ENCODE measurements around the gene ZNF253. TPM values are rescaled to one million over a fixed set of nuclear protein-coding genes. Genes with fewer than 3 reads are reported as not detected.
"Not testable (repeated sequence)": the region's sequence is repeated elsewhere in the genome, so short reads cannot be mapped to it uniquely, and the experiment has no call there.

The ZNF253 gene
- total RNA-seq, 1 donor from 2014 or later: 6.1 TPM

DNA sequence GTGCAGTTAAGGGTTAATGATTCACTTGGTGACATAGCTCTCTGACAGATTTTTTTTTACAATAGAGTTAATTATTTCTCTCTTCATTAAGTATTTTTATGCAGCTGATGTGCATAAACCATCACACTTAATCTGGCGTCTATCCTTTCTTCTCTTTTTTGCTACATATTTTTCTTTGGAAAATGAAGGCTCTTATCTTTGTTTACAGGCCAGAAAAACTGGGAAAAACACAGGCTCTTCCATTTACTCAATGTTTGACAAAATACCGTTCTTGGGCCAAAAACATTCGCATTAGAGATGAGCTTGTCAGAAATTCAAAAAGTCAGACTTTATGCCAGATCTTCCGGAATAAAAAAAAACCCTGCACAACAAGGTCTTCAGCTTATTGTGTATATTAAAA is 12.0 kb downstream of the ZNF253 start:
- Mint-ChIP-seq H3K27ac (ENCODE audit: unreplicated experiment) (no peak overlapping the region), H3K4me1 (ENCODE audit: low read depth) (no peaks in the 10 kb centered on the region), H3K36me3 (ENCODE audit: low read depth) (peaks cover 42% of the 10 kb centered on the region), H3K9me3 (ENCODE audit: low read depth) (peaks cover 25% of the 10 kb centered on the region), H3K27me3 (ENCODE audit: low read depth) (no peaks in the 10 kb centered on the region), H3K4me3 (ENCODE audit: unreplicated experiment) (no peak overlapping the region)
- TF ChIP-seq, protein P1, sequence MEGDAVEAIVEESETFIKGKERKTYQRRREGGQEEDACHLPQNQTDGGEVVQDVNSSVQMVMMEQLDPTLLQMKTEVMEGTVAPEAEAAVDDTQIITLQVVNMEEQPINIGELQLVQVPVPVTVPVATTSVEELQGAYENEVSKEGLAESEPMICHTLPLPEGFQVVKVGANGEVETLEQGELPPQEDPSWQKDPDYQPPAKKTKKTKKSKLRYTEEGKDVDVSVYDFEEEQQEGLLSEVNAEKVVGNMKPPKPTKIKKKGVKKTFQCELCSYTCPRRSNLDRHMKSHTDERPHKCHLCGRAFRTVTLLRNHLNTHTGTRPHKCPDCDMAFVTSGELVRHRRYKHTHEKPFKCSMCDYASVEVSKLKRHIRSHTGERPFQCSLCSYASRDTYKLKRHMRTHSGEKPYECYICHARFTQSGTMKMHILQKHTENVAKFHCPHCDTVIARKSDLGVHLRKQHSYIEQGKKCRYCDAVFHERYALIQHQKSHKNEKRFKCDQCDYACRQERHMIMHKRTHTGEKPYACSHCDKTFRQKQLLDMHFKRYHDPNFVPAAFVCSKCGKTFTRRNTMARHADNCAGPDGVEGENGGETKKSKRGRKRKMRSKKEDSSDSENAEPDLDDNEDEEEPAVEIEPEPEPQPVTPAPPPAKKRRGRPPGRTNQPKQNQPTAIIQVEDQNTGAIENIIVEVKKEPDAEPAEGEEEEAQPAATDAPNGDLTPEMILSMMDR (IDR thresholded peaks at IDR 0.05): no peak
- no peak for DNase-seq (ENCODE audit: low spot score)

DNA sequence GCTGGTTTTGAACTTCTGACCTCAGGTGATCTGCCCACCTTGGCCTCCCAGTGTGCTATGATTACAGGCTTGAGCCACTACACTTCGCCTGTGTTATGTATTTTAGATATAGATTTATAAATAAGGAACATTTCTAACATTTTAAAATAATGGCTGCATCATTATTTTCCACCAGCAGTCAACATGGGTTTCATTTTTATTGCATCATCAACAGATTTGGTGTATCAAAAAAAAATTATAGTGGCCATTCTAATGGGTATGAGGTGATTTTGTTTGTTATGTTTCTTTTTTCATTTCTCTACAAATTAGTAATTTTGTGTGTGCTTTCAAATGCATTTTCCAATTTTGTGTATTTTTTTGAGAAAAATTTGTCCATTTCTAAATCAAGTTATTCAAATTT is 18.9 kb downstream of the ZNF253 start:
- no peaks in the 10 kb centered on the region for H3K4me1 Mint-ChIP-seq (ENCODE audit: low read depth)
- H3K27me3 Mint-ChIP-seq (ENCODE audit: low read depth): no peaks in the 10 kb centered on the region
- H3K4me3 Mint-ChIP-seq (ENCODE audit: unreplicated experiment): no peak overlapping the region
- peaks cover 61% of the 10 kb centered on the region for H3K36me3 Mint-ChIP-seq (ENCODE audit: low read depth)
- TF ChIP-seq, protein P1 (IDR thresholded peaks at IDR 0.05): no peak
- H3K27ac Mint-ChIP-seq (ENCODE audit: unreplicated experiment): no peak overlapping the region
- peaks cover 37% of the 10 kb centered on the region for H3K9me3 Mint-ChIP-seq (ENCODE audit: low read depth)
- DNase-seq (ENCODE audit: low spot score): no peak

DNA sequence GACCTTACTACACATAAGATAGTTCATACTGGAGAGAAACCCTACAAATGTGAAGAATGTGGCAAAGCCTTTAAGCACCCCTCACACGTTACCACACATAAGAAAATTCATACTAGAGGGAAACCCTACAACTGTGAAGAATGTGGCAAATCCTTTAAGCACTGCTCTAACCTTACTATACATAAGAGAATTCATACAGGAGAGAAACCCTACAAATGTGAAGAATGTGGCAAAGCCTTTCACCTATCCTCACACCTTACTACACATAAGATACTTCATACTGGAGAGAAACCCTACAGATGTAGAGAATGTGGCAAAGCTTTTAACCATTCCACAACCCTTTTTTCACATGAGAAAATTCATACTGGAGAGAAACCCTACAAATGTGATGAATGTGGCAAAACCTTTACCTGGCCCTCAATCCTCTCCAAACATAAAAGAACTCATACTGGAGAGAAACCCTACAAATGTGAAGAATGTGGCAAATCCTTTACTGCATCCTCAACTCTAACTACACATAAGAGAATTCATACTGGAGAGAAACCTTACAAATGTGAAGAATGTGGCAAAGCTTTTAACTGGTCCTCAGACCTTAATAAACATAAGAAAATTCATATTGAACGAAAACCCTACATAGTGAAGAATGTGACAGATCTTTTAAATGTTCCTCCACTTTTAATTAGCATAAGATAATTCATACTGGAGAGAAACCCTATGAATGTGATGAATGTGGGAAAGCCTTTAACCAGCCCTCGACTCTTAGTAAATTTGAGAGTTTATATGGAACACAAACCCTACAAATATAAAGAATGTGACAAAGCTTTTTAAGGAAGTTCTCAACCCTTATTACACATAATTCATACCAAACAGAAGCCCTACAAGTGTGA is 26.6 kb downstream of the ZNF253 start:
- peaks cover 54% of the 10 kb centered on the region for H3K36me3 Mint-ChIP-seq (ENCODE audit: low read depth)
- H3K4me1 Mint-ChIP-seq (ENCODE audit: low read depth); H3K27me3 Mint-ChIP-seq (ENCODE audit: low read depth); H3K27ac Mint-ChIP-seq (ENCODE audit: unreplicated experiment); DNase-seq (ENCODE audit: low spot score); H3K4me3 Mint-ChIP-seq (ENCODE audit: unreplicated experiment): not testable (repeated sequence)
- peaks cover 53% of the 10 kb centered on the region for H3K9me3 Mint-ChIP-seq (ENCODE audit: low read depth)

DNA sequence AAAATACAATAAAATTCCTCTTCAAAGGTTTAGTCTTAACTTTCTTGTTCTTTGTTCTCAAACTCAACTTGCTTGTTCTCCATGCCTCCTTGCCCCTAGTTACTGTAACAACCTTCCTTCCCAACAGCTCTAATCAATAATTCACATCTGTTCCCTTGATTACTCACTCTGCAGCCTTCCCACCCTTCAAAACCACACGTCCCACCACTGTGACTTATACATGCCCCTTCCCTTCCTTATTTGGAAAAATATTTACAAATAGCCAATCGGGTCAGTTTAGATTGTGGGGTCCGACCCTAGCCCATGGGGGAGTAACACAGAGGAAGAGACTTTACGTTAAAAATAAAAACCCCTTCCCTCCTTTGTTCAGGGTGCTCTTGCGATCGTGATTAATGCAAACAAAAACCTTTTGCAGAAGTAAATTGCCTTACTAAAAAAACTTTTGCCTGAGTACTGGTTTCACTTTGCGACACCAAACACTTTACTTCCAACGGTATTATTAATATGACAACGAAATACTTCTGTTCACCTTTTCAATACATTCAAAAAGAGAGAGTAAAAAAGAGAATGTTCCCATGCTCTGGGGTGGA is 34.6 kb downstream of the ZNF253 start:
- H3K36me3 Mint-ChIP-seq (ENCODE audit: low read depth): peaks cover 25% of the 10 kb centered on the region
- H3K27me3 Mint-ChIP-seq (ENCODE audit: low read depth): no peaks in the 10 kb centered on the region
- peak overlapping the region; percentile 96 for H3K4me3 Mint-ChIP-seq (ENCODE audit: unreplicated experiment)
- DNase-seq (ENCODE audit: low spot score): no peak
- peak overlapping the region; percentile 100 for H3K27ac Mint-ChIP-seq (ENCODE audit: unreplicated experiment)
- TF ChIP-seq, protein P1 (IDR thresholded peaks at IDR 0.05): no peak
- peaks cover 39% of the 10 kb centered on the region for H3K9me3 Mint-ChIP-seq (ENCODE audit: low read depth)
- peaks cover 37% of the 10 kb centered on the region for H3K4me1 Mint-ChIP-seq (ENCODE audit: low read depth)

DNA sequence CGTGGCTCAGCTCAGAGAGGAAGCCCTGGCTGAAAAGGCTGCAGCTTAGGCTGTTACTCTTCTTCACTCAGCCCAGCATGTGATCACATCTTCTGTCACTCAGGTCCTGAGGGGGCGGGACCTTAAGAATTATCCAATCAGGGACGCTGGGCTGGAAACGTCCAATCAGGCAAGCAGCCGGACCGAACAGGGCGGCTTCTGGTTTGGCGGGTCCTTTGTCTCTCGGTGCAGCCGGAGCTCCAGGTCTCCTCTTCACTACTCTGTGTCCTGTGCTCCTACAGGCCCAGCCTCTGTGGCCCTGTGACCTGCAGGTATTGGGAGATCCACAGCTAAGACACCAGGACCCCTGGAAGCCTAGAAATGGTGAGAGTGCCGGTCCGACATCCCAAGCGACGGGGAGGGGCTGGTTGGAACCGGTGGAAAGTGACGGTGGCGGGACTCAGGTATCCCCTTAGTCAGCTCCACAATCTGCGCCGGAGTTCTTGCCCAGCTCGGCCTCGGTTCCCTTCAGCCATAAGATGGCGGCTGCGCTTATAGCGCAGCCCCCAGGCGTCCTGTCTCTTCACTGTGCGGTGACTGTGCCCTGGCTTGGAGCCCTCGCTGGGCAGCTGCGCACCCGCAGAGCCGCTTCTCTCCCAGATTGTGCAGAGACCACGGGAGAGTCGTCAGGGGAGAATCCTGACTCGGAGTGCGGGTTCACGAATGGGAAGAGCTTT is 35.2 kb downstream of the ZNF253 start, which contains the start of gene ZNF93:
Gene ZNF93, plus strand, starts transcription at position 218 of the 716 bp plus-strand sequence. Its CDS starts 143 bp downstream, at position 361.
- Mint-ChIP-seq H3K27ac (ENCODE audit: unreplicated experiment) (peak within 1 kb of the TSS; percentile 100), H3K9me3 (ENCODE audit: low read depth) (peaks cover 33% of the 10 kb centered on the region), H3K4me3 (ENCODE audit: unreplicated experiment) (peak within 1 kb of the TSS; percentile 96), H3K36me3 (ENCODE audit: low read depth) (peaks cover 21% of the 10 kb centered on the region), H3K27me3 (ENCODE audit: low read depth) (no peaks in the 10 kb centered on the region), H3K4me1 (ENCODE audit: low read depth) (peaks cover 43% of the 10 kb centered on the region)
- TF ChIP-seq, protein P1 (IDR thresholded peaks at IDR 0.05): no peak
- peak; percentile 96 for DNase-seq (ENCODE audit: low spot score)

DNA sequence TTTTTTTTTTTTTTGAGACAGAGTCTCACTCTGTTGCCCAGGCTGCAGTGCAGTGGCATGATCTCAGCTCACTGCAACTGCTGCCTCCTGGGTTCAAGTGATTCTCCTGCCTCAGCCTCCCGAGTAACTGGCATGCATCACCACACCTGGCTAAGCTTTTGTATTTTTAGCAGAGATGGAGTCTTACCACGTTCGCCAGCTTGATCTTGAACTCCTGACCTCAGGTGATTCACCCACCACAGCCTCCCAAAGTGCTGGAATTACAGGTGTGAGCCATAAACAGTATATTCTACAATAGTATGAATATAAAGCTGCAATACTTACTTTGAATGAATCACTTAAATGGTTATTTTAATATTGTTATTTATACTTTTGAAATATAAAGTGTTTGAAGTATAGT is 41.9 kb downstream of the ZNF253 start:
- not testable (repeated sequence) for H3K9me3 Mint-ChIP-seq (ENCODE audit: low read depth); H3K27me3 Mint-ChIP-seq (ENCODE audit: low read depth); H3K27ac Mint-ChIP-seq (ENCODE audit: unreplicated experiment); DNase-seq (ENCODE audit: low spot score); H3K4me3 Mint-ChIP-seq (ENCODE audit: unreplicated experiment)
- Mint-ChIP-seq H3K36me3 (ENCODE audit: low read depth) (peaks cover 15% of the 10 kb centered on the region), H3K4me1 (ENCODE audit: low read depth) (peaks cover 41% of the 10 kb centered on the region)
